Tongue (tissue), 2 donors: ENCODE measurements around the gene ZMYM2. TPM values are rescaled to one million over a fixed set of nuclear protein-coding genes. Genes with fewer than 3 reads are reported as not detected.
"Not testable (repeated sequence)": the region's sequence is repeated elsewhere in the genome, so short reads cannot be mapped to it uniquely, and the experiment has no call there.

ENCODE experiments used
- DNase-seq: peaks from one replicate; pipeline ENCODE4 v3.0.0-alpha.2; 2015
- total RNA-seq: library from RNA; depleted of rRNA; stranded (reverse); fragments of >200 nt; gene quantifications from one replicate; pipeline ENCODE4 v1.2.3, GENCODE V29; 2014

The ZMYM2 gene
- total RNA-seq, 1 donor from 2014 or later, result 120 TPM

- DNase-seq, result no peak
Measured at GRCh38 chr13:19982447-19983043, 24.0 kb downstream of the ZMYM2 start.

GRCh38 chr13:19984430-19985218 is 26.1 kb downstream of the ZMYM2 start:
- peak; percentile 21 for DNase-seq

GRCh38 chr13:19985219-19985556 is 26.7 kb downstream of the ZMYM2 start:
- no peak for DNase-seq

GRCh38 chr13:19991531-19991930 is 33.0 kb downstream of the ZMYM2 start:
- no peak for DNase-seq

- no peak for DNase-seq
Measured at GRCh38 chr13:19993024-19993423, 34.5 kb downstream of the ZMYM2 start.

- DNase-seq, result no peak
Measured at GRCh38 chr13:19998960-19999359, 40.4 kb downstream of the ZMYM2 start.

GRCh38 chr13:20000062-20000552 is 41.6 kb downstream of the ZMYM2 start:
- DNase-seq, result no peak

- no peak for DNase-seq
Measured at GRCh38 chr13:20001366-20002190, 43.1 kb downstream of the ZMYM2 start.

GRCh38 chr13:20002787-20003186 is 44.3 kb downstream of the ZMYM2 start:
- DNase-seq, result no peak

- DNase-seq, result no peak
Measured at GRCh38 chr13:20006206-20006605, 47.7 kb downstream of the ZMYM2 start.

- DNase-seq, result no peak
Measured at GRCh38 chr13:20015763-20016162, 57.2 kb downstream of the ZMYM2 start.

GRCh38 chr13:20016649-20017364 is 58.3 kb downstream of the ZMYM2 start:
- no peak for DNase-seq

GRCh38 chr13:20017365-20017711 is 58.8 kb downstream of the ZMYM2 start:
- DNase-seq, result no peak

- DNase-seq, result no peak
Measured at GRCh38 chr13:20019043-20019442, 60.5 kb downstream of the ZMYM2 start.

- DNase-seq, result no peak
Measured at GRCh38 chr13:20024702-20025101, 66.2 kb downstream of the ZMYM2 start.

- DNase-seq, result no peak
Measured at GRCh38 chr13:20028953-20029352, 70.4 kb downstream of the ZMYM2 start.

- DNase-seq, result no peak
Measured at GRCh38 chr13:20033486-20033885, 75.0 kb downstream of the ZMYM2 start.

- no peak for DNase-seq
Measured at GRCh38 chr13:20035130-20035529, 76.6 kb downstream of the ZMYM2 start.

GRCh38 chr13:20037908-20038307 is 79.4 kb downstream of the ZMYM2 start:
- no peak for DNase-seq

- not testable (repeated sequence) for DNase-seq
Measured at GRCh38 chr13:20042603-20043002, 84.1 kb downstream of the ZMYM2 start.

- DNase-seq, result no peak
Measured at GRCh38 chr13:20043207-20043925, 84.8 kb downstream of the ZMYM2 start.

GRCh38 chr13:20044086-20044485 is 85.6 kb downstream of the ZMYM2 start:
- no peak for DNase-seq
